GM12891 (cell line): Measurements from ENCODE around the gene SPINT2.

ENCODE experiments used
- PAX5 ChIP-seq: IDR thresholded peaks from 2 replicates; pipeline ENCODE4 v1.6.1; 2011; ENCODE audit warnings: low read length, moderate library complexity, mild to moderate bottlenecking; ENCODE audit not compliant: insufficient read depth, severe bottlenecking
- POLR2A ChIP-seq: IDR thresholded peaks from 2 replicates; pipeline ENCODE4 v1.6.1; 2011; ENCODE audit warnings: low read depth, low read length, control low read depth
- POLR2AphosphoS5 ChIP-seq: IDR thresholded peaks from 2 replicates; pipeline ENCODE4 v1.6.1; 2011; ENCODE audit warnings: low read depth, low read length, control low read depth
- TAF1 ChIP-seq: IDR thresholded peaks from 2 replicates; pipeline ENCODE4 v1.6.1; 2011; ENCODE audit warnings: low read depth, low read length, control low read depth

DNA sequence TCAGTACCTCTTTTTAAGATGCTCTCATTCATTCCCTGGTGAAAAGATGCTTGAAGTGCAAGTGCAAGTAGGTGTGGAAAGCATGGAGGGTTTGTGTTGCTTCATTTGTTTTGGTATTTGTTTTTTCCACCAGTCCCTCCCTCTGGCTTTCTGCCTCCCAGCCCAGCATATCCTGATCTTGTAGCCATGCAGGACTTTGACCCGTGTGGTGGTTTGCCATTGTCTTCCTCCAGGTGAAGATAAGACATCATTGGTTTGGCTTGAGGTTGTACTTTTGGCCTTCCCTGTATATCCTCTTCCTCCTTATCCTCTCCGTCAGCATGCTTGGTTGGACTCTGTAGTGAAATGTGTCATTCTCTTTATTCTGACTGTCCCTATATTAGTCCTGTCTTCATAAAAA lies 9.1 kb downstream of the SPINT2 start:
- no peak for TF ChIP-seq PAX5
- no peak for TF ChIP-seq POLR2AphosphoS5
- TF ChIP-seq POLR2A = no peak
- no peak for TF ChIP-seq TAF1
